Muscle of leg (tissue), 16 donors: Measurements from ENCODE around the gene CSH2. TPM values are rescaled to one million over a fixed set of nuclear protein-coding genes. Genes with fewer than 3 reads are reported as not detected.
"Not testable (repeated sequence)": the region's sequence is repeated elsewhere in the genome, so short reads cannot be mapped to it uniquely, and the experiment has no call there.

Experiments used
- DNase-seq: peaks from one replicate; pipeline ENCODE4 v3.0.0; 2013
- H3K27ac ChIP-seq: one replicate; pipeline ENCODE4 v1.5.1; 2013; ENCODE audit warnings: mild to moderate bottlenecking, low read length, control low read depth
- H3K27me3 ChIP-seq: one replicate; pipeline ENCODE4 v1.6.1; 2013; ENCODE audit warnings: low read length; ENCODE audit not compliant: control insufficient read depth, insufficient read depth
- H3K36me3 ChIP-seq: one replicate; pipeline ENCODE4 v1.6.1; 2013; ENCODE audit warnings: low read length; ENCODE audit not compliant: control insufficient read depth, insufficient read depth
- H3K4me1 ChIP-seq: one replicate; pipeline ENCODE4 v1.6.1; 2013; ENCODE audit warnings: low read length; ENCODE audit not compliant: control insufficient read depth, insufficient read depth
- H3K4me3 ChIP-seq: one replicate; pipeline ENCODE4 v1.5.1; 2013; ENCODE audit warnings: low read length, control low read depth
- H3K9me3 ChIP-seq: replicated peaks from 2 replicates; pipeline ENCODE4 v1.6.1; 2013; ENCODE audit warnings: low read depth, low read length; ENCODE audit not compliant: control insufficient read depth
- WGBS: methylation state at CpG from one replicate; pipeline ENCODE4 v1.1.5; 2013; ENCODE audit warnings: missing lambda C conversion rate; ENCODE audit not compliant: insufficient coverage; 5-methylcytosine and 5-hydroxymethylcytosine counted together
- long read RNA-seq, 11 donors: transcript quantifications; one replicate each; lab custom pipeline, GENCODE V29; 2026
- polyA plus RNA-seq, 8 donors: library from polyadenylated mRNA; unstranded; fragments of 120-200 nt; gene quantifications; one replicate each; pipeline versions ENCODE4 v1.2.1 to v1.2.3, GENCODE V29; 2013; ENCODE audit warnings: inconsistent platforms in 1 of 8, low replicate concordance in 1 of 8; ENCODE audit not compliant: insufficient read length in 8 of 8, insufficient read depth in 1 of 8
- total RNA-seq: library from RNA; stranded (reverse); fragments of 120-200 nt; gene quantifications from one replicate; pipeline ENCODE4 v1.2.4, GENCODE V29; 2013

CSH2 gene
- total RNA-seq = 8.5 TPM
- polyA plus RNA-seq = 10 to 100 TPM in 1 of 8 donors, 1 to 10 TPM in 4, under 1 TPM in 2, not detected in 1; 0.31 to 10.1 (median 2.7) TPM
- long read RNA-seq, donor 1 = 0 reads
- long read RNA-seq, donor 2 = 0 reads
- long read RNA-seq, donor 3 = 0 reads
- long read RNA-seq, donor 4 = 0 reads
- long read RNA-seq, donor 5, transcript CSH2-203 (5 exons, 920 nt) = major isoform, 7 of 10 reads
- long read RNA-seq, donor 5, partial matches to known transcripts = 0 of 10 reads
- long read RNA-seq, donor 5, other reads (novel, unspliced or antisense) = 0 of 10 reads
- long read RNA-seq, donor 6 = 0 reads
- long read RNA-seq, donor 7, transcript CSH2-203 (5 exons, 920 nt) = major isoform, 8 of 14 reads
- long read RNA-seq, donor 7, partial matches to known transcripts = 0 of 14 reads
- long read RNA-seq, donor 7, other reads (novel, unspliced or antisense) = 0 of 14 reads
- long read RNA-seq, donor 8 = 0 reads
- long read RNA-seq, donor 9 = 0 reads
- long read RNA-seq, donor 10, partial matches to known transcripts = 0 of 1 reads
- long read RNA-seq, donor 10, other reads (novel, unspliced or antisense) = 0 of 1 reads
- long read RNA-seq, donor 11, transcript CSH2-203 (5 exons, 920 nt) = major isoform, 5 of 5 reads
- long read RNA-seq, donor 11, partial matches to known transcripts = 0 of 5 reads
- long read RNA-seq, donor 11, other reads (novel, unspliced or antisense) = 0 of 5 reads

DNA sequence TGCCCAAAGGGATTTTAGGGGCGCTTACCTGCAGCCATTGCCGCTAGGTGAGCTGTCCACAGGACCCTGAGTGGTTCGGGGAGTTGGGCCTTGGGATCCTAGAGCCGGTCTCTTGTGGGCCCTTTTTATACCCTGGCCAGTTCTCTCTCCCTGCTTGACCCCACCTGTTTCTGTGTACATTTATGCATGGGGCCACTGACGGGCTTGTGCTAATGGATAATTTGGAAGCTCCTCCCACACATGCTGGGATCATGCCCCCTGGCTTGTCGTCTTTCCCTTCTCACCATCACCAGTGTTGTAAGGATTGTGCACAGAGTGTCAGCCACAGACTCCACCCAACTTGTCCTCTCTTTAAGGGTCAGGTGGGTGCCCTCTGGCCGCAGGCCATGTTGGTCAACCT is at the start of gene CSH2:
Gene CSH2 (minus strand): TSS at position 101 of the 400 bp plus-strand sequence. CDS start 63 bp downstream, at position 38.
- not testable (repeated sequence) for H3K4me3 ChIP-seq, H3K9me3 ChIP-seq, H3K36me3 ChIP-seq, DNase-seq, H3K27ac ChIP-seq, H3K4me1 ChIP-seq, H3K27me3 ChIP-seq
- no CpG with 5 or more reads among the region's 7 CpGs for WGBS

GRCh38 chr17:63922402-63922801 is 48.9 kb upstream of the CSH2 start:
- H3K4me1 ChIP-seq = not testable (repeated sequence)
- 53% methylated on average over 3 of the region's 9 CpGs for WGBS

DNA sequence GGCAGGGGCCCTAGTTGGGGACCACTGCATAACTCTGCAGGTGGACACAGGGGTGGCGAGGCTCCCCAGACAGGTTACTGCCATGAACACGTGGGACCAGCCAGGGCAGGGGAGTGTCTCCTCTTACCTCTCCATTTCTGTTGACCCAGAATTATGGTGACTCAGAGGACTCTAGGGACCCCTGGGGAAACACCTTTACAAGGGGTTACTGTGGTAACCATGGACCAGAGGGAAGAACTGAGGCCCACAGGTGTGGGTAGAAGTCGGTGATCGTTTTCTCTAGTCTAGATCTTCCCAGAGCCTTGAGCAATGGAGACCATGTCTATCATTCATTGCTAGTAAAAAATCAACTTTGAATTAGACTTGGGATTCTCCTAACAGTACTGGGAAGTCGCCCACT is 47.3 kb upstream of the CSH2 start:
- 100% methylated on average over 1 of the region's 5 CpGs for WGBS
- H3K4me3 ChIP-seq, DNase-seq, H3K4me1 ChIP-seq, H3K36me3 ChIP-seq, H3K9me3 ChIP-seq, H3K27ac ChIP-seq, H3K27me3 ChIP-seq: not testable (repeated sequence)

More at GRCh38 chr17:63922402-63922801, 48.9 kb upstream of the CSH2 start:
- H3K4me3 ChIP-seq, H3K27me3 ChIP-seq, H3K36me3 ChIP-seq, DNase-seq, H3K27ac ChIP-seq, H3K9me3 ChIP-seq: not testable (repeated sequence)

DNA sequence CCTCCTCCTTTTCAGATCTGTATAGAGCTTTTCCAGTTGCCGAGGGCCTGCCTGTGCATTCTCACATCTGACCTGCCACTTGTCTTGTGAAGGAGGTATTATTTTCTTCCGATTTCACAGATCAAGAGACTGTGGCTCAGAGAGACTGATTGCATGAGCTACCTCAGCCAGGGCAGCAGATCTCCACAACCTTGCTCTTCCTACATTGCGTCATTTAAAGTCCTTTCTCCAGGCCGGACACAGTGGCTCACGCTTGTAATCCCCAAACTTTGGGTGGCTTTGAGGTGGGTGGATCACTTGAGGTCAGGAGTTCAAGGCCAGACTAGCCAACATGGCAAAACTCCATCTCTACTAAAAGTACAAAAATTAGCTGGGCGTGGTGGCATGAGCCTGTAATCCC is 46.6 kb upstream of the CSH2 start:
- not testable (repeated sequence) for H3K4me1 ChIP-seq, H3K36me3 ChIP-seq, H3K4me3 ChIP-seq, H3K27ac ChIP-seq, DNase-seq, H3K9me3 ChIP-seq, H3K27me3 ChIP-seq
- no CpG with 5 or more reads among the region's 6 CpGs for WGBS

GRCh38 chr17:63919311-63919723 is 45.8 kb upstream of the CSH2 start:
- Histone ChIP-seq H3K36me3 (no peaks in the 10 kb centered on the region), H3K9me3 (no peaks in the 10 kb centered on the region), H3K4me3 (no peak overlapping the region), H3K4me1 (no peaks in the 10 kb centered on the region), H3K27ac (no peak overlapping the region), H3K27me3 (peaks cover 4% of the 10 kb centered on the region)
- WGBS = 62% methylated on average over 7 of the region's 8 CpGs
- peak; percentile 59 for DNase-seq

GRCh38 chr17:63918789-63919305 is 45.4 kb upstream of the CSH2 start, which contains the start of gene GH1:
Gene GH1 (minus strand): TSS chr17:63918839. CDS start chr17:63918776, 63 bp downstream.
- not testable (repeated sequence) for H3K9me3 ChIP-seq, H3K4me3 ChIP-seq, H3K36me3 ChIP-seq, DNase-seq, H3K27ac ChIP-seq, H3K27me3 ChIP-seq, H3K4me1 ChIP-seq
- WGBS = 67% methylated on average over 1 of the region's 10 CpGs

DNA sequence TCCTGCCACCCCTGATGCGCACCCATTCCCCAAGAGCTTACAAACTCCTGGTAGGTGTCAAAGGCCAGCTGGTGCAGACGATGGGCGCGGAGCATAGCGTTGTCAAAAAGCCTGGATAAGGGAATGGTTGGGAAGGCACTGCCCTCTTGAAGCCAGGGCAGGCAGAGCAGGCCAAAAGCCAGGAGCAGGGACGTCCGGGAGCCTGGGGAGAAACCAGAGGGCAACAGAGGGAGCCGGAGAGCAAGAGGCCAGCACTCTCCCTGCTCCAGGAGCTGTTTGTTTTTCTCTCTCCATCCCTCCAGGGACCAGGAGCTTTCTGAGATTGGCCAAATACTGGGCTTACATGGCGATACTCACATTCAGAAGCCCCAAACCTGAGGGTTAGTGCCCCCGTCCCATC is 44.8 kb upstream of the CSH2 start:
- WGBS = 52% methylated on average over 7 of the region's 10 CpGs
- no peaks in the 10 kb centered on the region for H3K4me1 ChIP-seq
- H3K36me3 ChIP-seq = no peaks in the 10 kb centered on the region
- DNase-seq = no peak
- H3K27me3 ChIP-seq = peaks cover 4% of the 10 kb centered on the region
- H3K27ac ChIP-seq = no peak overlapping the region
- H3K9me3 ChIP-seq = no peaks in the 10 kb centered on the region
- H3K4me3 ChIP-seq = no peak overlapping the region

GRCh38 chr17:63917646-63918045 is 44.2 kb upstream of the CSH2 start:
- Histone ChIP-seq H3K27me3 (peaks cover 4% of the 10 kb centered on the region), H3K4me1 (no peaks in the 10 kb centered on the region), H3K9me3 (no peaks in the 10 kb centered on the region), H3K36me3 (no peaks in the 10 kb centered on the region), H3K27ac (no peak overlapping the region), H3K4me3 (no peak overlapping the region)
- no peak for DNase-seq
- WGBS = 83% methylated on average over 12 of the region's 13 CpGs

DNA sequence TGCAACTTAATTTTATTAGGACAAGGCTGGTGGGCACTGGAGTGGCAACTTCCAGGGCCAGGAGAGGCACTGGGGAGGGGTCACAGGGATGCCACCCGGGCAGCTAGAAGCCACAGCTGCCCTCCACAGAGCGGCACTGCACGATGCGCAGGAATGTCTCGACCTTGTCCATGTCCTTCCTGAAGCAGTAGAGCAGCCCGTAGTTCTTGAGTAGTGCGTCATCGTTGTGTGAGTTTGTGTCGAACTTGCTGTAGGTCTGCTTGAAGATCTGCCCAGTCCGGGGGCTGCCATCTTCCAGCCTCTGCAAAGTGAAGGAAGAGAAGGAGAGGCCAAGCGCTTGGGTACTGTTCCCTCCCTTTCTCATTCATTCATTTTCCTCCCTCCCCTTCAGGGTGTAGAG is 43.7 kb upstream of the CSH2 start:
- H3K9me3 ChIP-seq, H3K27me3 ChIP-seq, H3K4me1 ChIP-seq, H3K36me3 ChIP-seq, H3K4me3 ChIP-seq, H3K27ac ChIP-seq, DNase-seq: not testable (repeated sequence)
- no CpG with 5 or more reads among the region's 11 CpGs for WGBS

- H3K9me3 ChIP-seq = no peaks in the 10 kb centered on the region
- WGBS = 71% methylated on average over 10 of the region's 12 CpGs
- no peak overlapping the region for H3K27ac ChIP-seq
- DNase-seq = no peak
- H3K4me1 ChIP-seq = no peaks in the 10 kb centered on the region
- peaks cover 4% of the 10 kb centered on the region for H3K27me3 ChIP-seq
- H3K4me3 ChIP-seq = no peak overlapping the region
- no peaks in the 10 kb centered on the region for H3K36me3 ChIP-seq
These were observed 43.2 kb upstream of the CSH2 start for GRCh38 chr17:63916566-63917185.
